ENCODE measurements around the gene SPIN2A. TPM values are rescaled to one million over a fixed set of nuclear protein-coding genes. Genes with fewer than 3 reads are reported as not detected.

SPIN2A gene
- total RNA-seq, 1 experiment from 2014 or later, result 2.8 TPM

GRCh38 chrX:57132046-57132445, 5.2 kb downstream of the SPIN2A start:
- Histone ChIP-seq H3K23ac (ENCODE audit: insufficient read length, low read depth, low read length) (no peak overlapping the region), H3K4me2 (ENCODE audit: insufficient read depth, insufficient read length, low read length) (no peak overlapping the region), H3K4me1 (ENCODE audit: insufficient read depth, low read length) (no peaks in the 10 kb centered on the region), H3K27ac (ENCODE audit: insufficient read length, low read depth, low read length) (no peak overlapping the region), H3K9ac (ENCODE audit: extremely low read depth, insufficient read length, low read length) (no peak overlapping the region), H3K56ac (ENCODE audit: insufficient read length, low read depth, low read length) (no peak overlapping the region), H2BK15ac (ENCODE audit: low read depth, low read length) (no peak overlapping the region), H2BK20ac (ENCODE audit: low read depth, low read length, poor library complexity, severe bottlenecking) (no peak overlapping the region), H3K23me2 (ENCODE audit: insufficient read length, low read depth, low read length, poor library complexity, severe bottlenecking) (no peaks in the 10 kb centered on the region), H2BK120ac (ENCODE audit: low read depth, low read length, poor library complexity, severe bottlenecking) (no peak overlapping the region), H3K79me1 (ENCODE audit: insufficient read depth, low read depth, low read length, poor library complexity, severe bottlenecking) (no peaks in the 10 kb centered on the region), H2AFZ (ENCODE audit: low read length) (no peak overlapping the region), H2BK5ac (ENCODE audit: insufficient read length, low read length) (no peak overlapping the region), H4K8ac (replicated peaks; ENCODE audit: insufficient read length, low read depth, low read length) (no peak overlapping the region), H3K79me2 (ENCODE audit: insufficient read depth, low read length) (no peaks in the 10 kb centered on the region), H3K27me3 (ENCODE audit: insufficient read depth, low read length) (no peaks in the 10 kb centered on the region), H2BK12ac (ENCODE audit: insufficient read length, low read depth, low read length) (no peak overlapping the region), H4K91ac (ENCODE audit: insufficient read length, low read depth, low read length) (no peak overlapping the region), H3K18ac (ENCODE audit: insufficient read length, low read depth, low read length) (no peak overlapping the region), H3K4ac (ENCODE audit: low read depth, low read length) (no peak overlapping the region), H4K5ac (ENCODE audit: insufficient read length, low read depth, low read length) (no peak overlapping the region), H4K20me1 (ENCODE audit: control insufficient read depth, insufficient read depth, insufficient read length) (no peaks in the 10 kb centered on the region), H3K9me3 (ENCODE audit: control insufficient read depth, low read depth, low read length) (peaks cover 7% of the 10 kb centered on the region), H3T11ph (ENCODE audit: low read length) (no peak overlapping the region), H2AK5ac (ENCODE audit: insufficient read length, low read length) (no peak overlapping the region), H3K14ac (ENCODE audit: insufficient read depth, low read length) (no peak overlapping the region)
- Mint-ChIP-seq H3K4me1 (peaks cover 9% of the 10 kb centered on the region in 2 experiments; a peak in 3 of 4 replicates), H3K4me3 (no peak overlapping the region), H3K36me3 (ENCODE audit: insufficient read depth in 1 of 3, low read depth in 3 of 3) (peaks cover 0 to 24% (median 14%) of the 10 kb centered on the region in 3 experiments; a peak in 6 of 7 replicates), H3K27me3 (ENCODE audit: low read depth) (peaks cover 3% of the 10 kb centered on the region; the same call in 1 of the 2 replicates), H3K9me3 (peaks cover 42 to 58% of the 10 kb centered on the region in 2 experiments), H3K27ac (no peak overlapping the region)
- no peak for DNase-seq
- TF ChIP-seq, protein P1, sequence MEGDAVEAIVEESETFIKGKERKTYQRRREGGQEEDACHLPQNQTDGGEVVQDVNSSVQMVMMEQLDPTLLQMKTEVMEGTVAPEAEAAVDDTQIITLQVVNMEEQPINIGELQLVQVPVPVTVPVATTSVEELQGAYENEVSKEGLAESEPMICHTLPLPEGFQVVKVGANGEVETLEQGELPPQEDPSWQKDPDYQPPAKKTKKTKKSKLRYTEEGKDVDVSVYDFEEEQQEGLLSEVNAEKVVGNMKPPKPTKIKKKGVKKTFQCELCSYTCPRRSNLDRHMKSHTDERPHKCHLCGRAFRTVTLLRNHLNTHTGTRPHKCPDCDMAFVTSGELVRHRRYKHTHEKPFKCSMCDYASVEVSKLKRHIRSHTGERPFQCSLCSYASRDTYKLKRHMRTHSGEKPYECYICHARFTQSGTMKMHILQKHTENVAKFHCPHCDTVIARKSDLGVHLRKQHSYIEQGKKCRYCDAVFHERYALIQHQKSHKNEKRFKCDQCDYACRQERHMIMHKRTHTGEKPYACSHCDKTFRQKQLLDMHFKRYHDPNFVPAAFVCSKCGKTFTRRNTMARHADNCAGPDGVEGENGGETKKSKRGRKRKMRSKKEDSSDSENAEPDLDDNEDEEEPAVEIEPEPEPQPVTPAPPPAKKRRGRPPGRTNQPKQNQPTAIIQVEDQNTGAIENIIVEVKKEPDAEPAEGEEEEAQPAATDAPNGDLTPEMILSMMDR (conservative IDR thresholded peaks at IDR 0.05), result no peak
- no CpG with 5 or more reads among the region's 7 CpGs for WGBS (ENCODE audit: extremely low coverage, insufficient read length, low lambda C conversion rate)

Measured in H9 (cell line).